Measurements from ENCODE around the gene DDX56. TPM values are rescaled to one million over a fixed set of nuclear protein-coding genes. Genes with fewer than 3 reads are reported as not detected.

Gene DDX56
- total and polyA plus RNA-seq, 2 donors from 2014 or later: 62.0 to 83.6 TPM

DNA sequence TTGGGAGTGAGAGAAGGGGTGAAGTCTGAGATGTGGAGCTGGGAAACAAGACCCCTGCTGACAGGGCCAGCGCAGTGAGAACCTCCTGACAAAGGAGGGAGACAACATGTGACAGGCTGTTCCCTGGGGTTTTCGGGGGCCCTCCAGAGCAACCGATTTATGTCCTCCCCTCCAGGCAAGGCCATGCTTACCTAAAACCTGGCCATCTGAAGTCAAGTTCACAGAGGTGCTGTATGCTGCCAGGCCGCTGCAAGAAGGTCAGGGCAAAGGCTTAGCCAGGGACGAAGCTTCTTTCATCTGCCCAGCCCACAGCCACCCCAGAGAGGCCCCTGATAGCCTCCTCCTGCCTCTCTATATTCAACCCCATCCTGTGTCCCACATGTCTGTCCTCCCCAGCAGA, 53.1 kb downstream of the DDX56 start:
- Histone ChIP-seq H3K4me3 (ENCODE audit: low read length in 3 of 3) (no peak overlapping the region), H3K9me3 (ENCODE audit: control insufficient read depth in 2 of 3, insufficient read depth in 1 of 3, low read length in 3 of 3) (no peaks in the 10 kb centered on the region), H3K9ac (ENCODE audit: low read length in 3 of 3) (no peak overlapping the region), H3K36me3 (ENCODE audit: control insufficient read depth in 2 of 3, insufficient read depth in 3 of 3, low read length in 3 of 3) (no peaks in the 10 kb centered on the region), H3K4me1 (ENCODE audit: control insufficient read depth in 2 of 3, insufficient read depth in 2 of 3, low read depth in 1 of 3, low read length in 3 of 3) (no peaks in the 10 kb centered on the region), H3K27ac (ENCODE audit: low read depth in 2 of 2, low read length in 2 of 2) (no peak overlapping the region), H3K27me3 (ENCODE audit: control insufficient read depth, insufficient read depth, low read length) (no peaks in the 10 kb centered on the region)
- TF ChIP-seq, protein P1, sequence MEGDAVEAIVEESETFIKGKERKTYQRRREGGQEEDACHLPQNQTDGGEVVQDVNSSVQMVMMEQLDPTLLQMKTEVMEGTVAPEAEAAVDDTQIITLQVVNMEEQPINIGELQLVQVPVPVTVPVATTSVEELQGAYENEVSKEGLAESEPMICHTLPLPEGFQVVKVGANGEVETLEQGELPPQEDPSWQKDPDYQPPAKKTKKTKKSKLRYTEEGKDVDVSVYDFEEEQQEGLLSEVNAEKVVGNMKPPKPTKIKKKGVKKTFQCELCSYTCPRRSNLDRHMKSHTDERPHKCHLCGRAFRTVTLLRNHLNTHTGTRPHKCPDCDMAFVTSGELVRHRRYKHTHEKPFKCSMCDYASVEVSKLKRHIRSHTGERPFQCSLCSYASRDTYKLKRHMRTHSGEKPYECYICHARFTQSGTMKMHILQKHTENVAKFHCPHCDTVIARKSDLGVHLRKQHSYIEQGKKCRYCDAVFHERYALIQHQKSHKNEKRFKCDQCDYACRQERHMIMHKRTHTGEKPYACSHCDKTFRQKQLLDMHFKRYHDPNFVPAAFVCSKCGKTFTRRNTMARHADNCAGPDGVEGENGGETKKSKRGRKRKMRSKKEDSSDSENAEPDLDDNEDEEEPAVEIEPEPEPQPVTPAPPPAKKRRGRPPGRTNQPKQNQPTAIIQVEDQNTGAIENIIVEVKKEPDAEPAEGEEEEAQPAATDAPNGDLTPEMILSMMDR (IDR thresholded peaks at IDR 0.05; ENCODE audit: borderline replicate concordance, extremely low read depth, insufficient read depth): no peak
- FAIRE-seq: no peak
- intact Hi-C loops (cut with DNase I): no loop called here
- DNase-seq: no peak

GRCh38 chr7:44519546-44519945, 54.2 kb downstream of the DDX56 start:
- no peaks in the 10 kb centered on the region for H3K27me3 ChIP-seq (ENCODE audit: control insufficient read depth, insufficient read depth, low read length)
- FAIRE-seq (no peak), DNase-seq (no peak)
- no peaks in the 10 kb centered on the region for H3K4me1 ChIP-seq (ENCODE audit: control insufficient read depth in 2 of 3, insufficient read depth in 2 of 3, low read depth in 1 of 3, low read length in 3 of 3)
- H3K36me3 ChIP-seq (ENCODE audit: control insufficient read depth in 2 of 3, insufficient read depth in 3 of 3, low read length in 3 of 3): no peaks in the 10 kb centered on the region
- no peaks in the 10 kb centered on the region for H3K9me3 ChIP-seq (ENCODE audit: control insufficient read depth in 2 of 3, insufficient read depth in 1 of 3, low read length in 3 of 3)
- no peak overlapping the region for H3K4me3 ChIP-seq (ENCODE audit: low read length in 3 of 3)
- H3K27ac ChIP-seq (ENCODE audit: low read depth in 2 of 2, low read length in 2 of 2): no peak overlapping the region
- intact Hi-C loops (cut with DNase I): no loop called here
- TF ChIP-seq, protein P1 (IDR thresholded peaks at IDR 0.05; ENCODE audit: borderline replicate concordance, extremely low read depth, insufficient read depth): no peak
- no peak overlapping the region for H3K9ac ChIP-seq (ENCODE audit: low read length in 3 of 3)

GRCh38 chr7:44518761-44519160, 54.9 kb downstream of the DDX56 start:
- Histone ChIP-seq H3K9me3 (ENCODE audit: control insufficient read depth in 2 of 3, insufficient read depth in 1 of 3, low read length in 3 of 3) (no peaks in the 10 kb centered on the region), H3K36me3 (ENCODE audit: control insufficient read depth in 2 of 3, insufficient read depth in 3 of 3, low read length in 3 of 3) (no peaks in the 10 kb centered on the region), H3K27me3 (ENCODE audit: control insufficient read depth, insufficient read depth, low read length) (no peaks in the 10 kb centered on the region), H3K4me3 (ENCODE audit: low read length in 3 of 3) (no peak overlapping the region), H3K27ac (ENCODE audit: low read depth in 2 of 2, low read length in 2 of 2) (no peak overlapping the region), H3K9ac (ENCODE audit: low read length in 3 of 3) (no peak overlapping the region), H3K4me1 (ENCODE audit: control insufficient read depth in 2 of 3, insufficient read depth in 2 of 3, low read depth in 1 of 3, low read length in 3 of 3) (no peaks in the 10 kb centered on the region)
- no peak for DNase-seq
- intact Hi-C loops (cut with DNase I): no loop called here
- FAIRE-seq: no peak
- TF ChIP-seq, protein P1 (IDR thresholded peaks at IDR 0.05; ENCODE audit: borderline replicate concordance, extremely low read depth, insufficient read depth): no peak

DNA sequence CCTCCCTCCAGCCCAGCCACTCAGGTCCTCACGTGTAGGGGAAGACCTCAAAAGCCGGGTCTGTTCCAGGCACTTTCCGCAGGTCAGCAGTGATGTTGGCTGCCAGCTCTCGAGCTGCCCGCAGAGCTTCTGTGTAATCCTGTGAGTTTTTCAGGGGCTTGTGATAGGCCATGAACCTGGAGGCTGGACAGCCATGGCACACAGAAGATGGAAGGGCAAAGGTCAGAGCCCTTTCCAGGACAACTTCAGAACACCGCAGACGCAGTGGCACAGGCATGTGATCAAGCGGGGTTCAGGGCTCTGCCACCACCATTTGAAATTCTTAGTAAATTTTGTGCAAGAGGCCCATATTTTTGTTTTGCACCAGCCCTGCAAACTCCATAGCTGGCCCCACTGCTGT, 56.5 kb downstream of the DDX56 start:
- intact Hi-C loops (cut with DNase I): no loop called here
- TF ChIP-seq, protein P1 (IDR thresholded peaks at IDR 0.05; ENCODE audit: borderline replicate concordance, extremely low read depth, insufficient read depth): no peak
- no peak overlapping the region for H3K9ac ChIP-seq (ENCODE audit: low read length in 3 of 3)
- H3K9me3 ChIP-seq (ENCODE audit: control insufficient read depth in 2 of 3, insufficient read depth in 1 of 3, low read length in 3 of 3): no peaks in the 10 kb centered on the region
- no peak overlapping the region for H3K4me3 ChIP-seq (ENCODE audit: low read length in 3 of 3)
- DNase-seq (no peak), FAIRE-seq (no peak)
- no peak overlapping the region for H3K27ac ChIP-seq (ENCODE audit: low read depth in 2 of 2, low read length in 2 of 2)
- H3K4me1 ChIP-seq (ENCODE audit: control insufficient read depth in 2 of 3, insufficient read depth in 2 of 3, low read depth in 1 of 3, low read length in 3 of 3): no peaks in the 10 kb centered on the region
- no peaks in the 10 kb centered on the region for H3K27me3 ChIP-seq (ENCODE audit: control insufficient read depth, insufficient read depth, low read length)
- no peaks in the 10 kb centered on the region for H3K36me3 ChIP-seq (ENCODE audit: control insufficient read depth in 2 of 3, insufficient read depth in 3 of 3, low read length in 3 of 3)

All from kidney (tissue), 14 donors.